ENCODE results near the gene NUDT16L1. TPM values are rescaled to one million over a fixed set of nuclear protein-coding genes. Genes with fewer than 3 reads are reported as not detected.

NUDT16L1 gene
- polyA plus RNA-seq, 1 donor (not counting 4 experiments of a cell fraction or from before 2014, with no cell fraction given): 23.0 TPM

GRCh38 chr16:4681471-4682083, 11.8 kb upstream of the NUDT16L1 start:
- H3K27ac ChIP-seq (ENCODE audit: control insufficient read depth, insufficient read depth, low read length): no peak overlapping the region
- peaks cover 12 to 25% of the 10 kb centered on the region in 2 experiments for H3K36me3 ChIP-seq (ENCODE audit: control insufficient read depth in 2 of 2, extremely low read depth in 1 of 2, insufficient read depth in 2 of 2, low read length in 2 of 2)
- H4K20me1 ChIP-seq (ENCODE audit: control insufficient read depth, extremely low read depth, insufficient read depth, low read length): no peaks in the 10 kb centered on the region
- no peaks in the 10 kb centered on the region for H3K79me2 ChIP-seq (ENCODE audit: control insufficient read depth, insufficient read depth, low read length)
- TF ChIP-seq CTCF (optimal IDR thresholded peaks at IDR 0.05 in 1 of 3, IDR thresholded peaks at IDR 0.05 in 1 of 3, conservative IDR thresholded peaks at IDR 0.05 in 1 of 3; ENCODE audit: extremely low read depth in 1 of 3, insufficient read depth in 2 of 3, low read length in 3 of 3): no peak
- no peak for TF ChIP-seq EZH2 (IDR thresholded peaks at IDR 0.05; ENCODE audit: low read length)
- H3K4me3 ChIP-seq (ENCODE audit: control insufficient read depth in 2 of 3, extremely low read depth in 1 of 3, insufficient read depth in 2 of 3, low read depth in 1 of 3, low read length in 3 of 3): no peak overlapping the region
- DNase-seq (ENCODE audit: low read depth, low spot score): no peak
- dilution Hi-C loops (cut with MboI; ENCODE audit: extremely low pct_ligation_motif_present, low sequenced_read_pairs): no loop called here
- no peak overlapping the region for H2AFZ ChIP-seq (ENCODE audit: control insufficient read depth, low read length)
- no peak overlapping the region for H3K9ac ChIP-seq (ENCODE audit: control insufficient read depth, extremely low read depth, insufficient read depth, low read length)
- no peak for FAIRE-seq
- peak overlapping the region; percentile 93 for H3K4me2 ChIP-seq (ENCODE audit: control insufficient read depth, extremely low read depth, insufficient read depth, low read depth, low read length)
- H3K4me1 ChIP-seq (ENCODE audit: control insufficient read depth, extremely low read depth, insufficient read depth, low read length): peaks cover 23% of the 10 kb centered on the region
- no peaks in the 10 kb centered on the region for H3K9me3 ChIP-seq (ENCODE audit: control insufficient read depth, low read depth, low read length)
- no peaks in the 10 kb centered on the region for H3K27me3 ChIP-seq (ENCODE audit: control insufficient read depth, extremely low read depth, insufficient read depth, low read length)
- no peaks in the 10 kb centered on the region for H3K9me1 ChIP-seq (ENCODE audit: control insufficient read depth, extremely low read depth, insufficient read depth, low read length)

GRCh38 chr16:4682084-4682591, 11.2 kb upstream of the NUDT16L1 start:
- dilution Hi-C loops (cut with MboI; ENCODE audit: extremely low pct_ligation_motif_present, low sequenced_read_pairs): no loop called here
- Histone ChIP-seq H4K20me1 (ENCODE audit: control insufficient read depth, extremely low read depth, insufficient read depth, low read length) (no peaks in the 10 kb centered on the region), H3K4me2 (ENCODE audit: control insufficient read depth, extremely low read depth, insufficient read depth, low read depth, low read length) (no peak overlapping the region), H3K9me1 (ENCODE audit: control insufficient read depth, extremely low read depth, insufficient read depth, low read length) (no peaks in the 10 kb centered on the region), H3K9ac (ENCODE audit: control insufficient read depth, extremely low read depth, insufficient read depth, low read length) (no peak overlapping the region), H3K4me1 (ENCODE audit: control insufficient read depth, extremely low read depth, insufficient read depth, low read length) (peaks cover 23% of the 10 kb centered on the region), H3K27me3 (ENCODE audit: control insufficient read depth, extremely low read depth, insufficient read depth, low read length) (no peaks in the 10 kb centered on the region), H3K36me3 (ENCODE audit: control insufficient read depth in 2 of 2, extremely low read depth in 1 of 2, insufficient read depth in 2 of 2, low read length in 2 of 2) (peaks cover 12 to 27% of the 10 kb centered on the region in 2 experiments), H3K9me3 (ENCODE audit: control insufficient read depth, low read depth, low read length) (no peaks in the 10 kb centered on the region), H2AFZ (ENCODE audit: control insufficient read depth, low read length) (no peak overlapping the region), H3K27ac (ENCODE audit: control insufficient read depth, insufficient read depth, low read length) (no peak overlapping the region), H3K4me3 (ENCODE audit: control insufficient read depth in 2 of 3, extremely low read depth in 1 of 3, insufficient read depth in 2 of 3, low read depth in 1 of 3, low read length in 3 of 3) (no peak overlapping the region), H3K79me2 (ENCODE audit: control insufficient read depth, insufficient read depth, low read length) (no peaks in the 10 kb centered on the region)
- FAIRE-seq (no peak), DNase-seq (ENCODE audit: low read depth, low spot score) (no peak)
- TF ChIP-seq EZH2 (IDR thresholded peaks at IDR 0.05; ENCODE audit: low read length) (no peak), CTCF (optimal IDR thresholded peaks at IDR 0.05 in 1 of 3, IDR thresholded peaks at IDR 0.05 in 1 of 3, conservative IDR thresholded peaks at IDR 0.05 in 1 of 3; ENCODE audit: extremely low read depth in 1 of 3, insufficient read depth in 2 of 3, low read length in 3 of 3) (no peak)
